GM19324 (cell line): ENCODE data around the gene MON1B.
A peak's percentile ranks its signal among the peaks of the same experiment; 100 is the strongest.
"Not testable (repeated sequence)": the region's sequence is repeated elsewhere in the genome, so short reads cannot be mapped to it uniquely, and the experiment has no call there.

ENCODE experiments used
- ATAC-seq: cut with Tn5 transposase; IDR thresholded peaks from one replicate; pipeline ENCODE4 v1.9.1; 2021; ENCODE audit warnings: mild to moderate bottlenecking, moderate library complexity; ENCODE audit not compliant: unreplicated experiment, low FRiP score

Gene MON1B

DNA sequence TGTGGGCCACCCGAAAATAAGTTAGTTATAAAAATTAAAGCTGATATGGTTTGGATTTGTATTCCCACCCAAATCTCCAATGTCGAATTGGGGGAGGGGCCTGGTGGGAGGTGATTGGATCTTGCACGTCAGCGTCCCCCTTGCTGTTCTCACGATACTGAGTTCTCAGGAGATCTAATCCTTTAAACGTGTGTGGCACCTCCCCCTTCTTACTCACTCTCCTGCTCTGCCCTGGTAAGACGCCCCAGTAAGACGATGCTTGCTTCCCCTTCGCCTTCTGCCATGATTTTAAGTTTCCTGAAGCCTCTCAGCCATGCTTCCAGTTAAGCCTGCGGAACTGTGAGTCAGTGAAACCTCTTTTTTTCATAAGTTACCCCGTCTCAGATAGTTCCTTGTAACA is 43.6 kb downstream of the MON1B start:
- no peak for ATAC-seq

DNA sequence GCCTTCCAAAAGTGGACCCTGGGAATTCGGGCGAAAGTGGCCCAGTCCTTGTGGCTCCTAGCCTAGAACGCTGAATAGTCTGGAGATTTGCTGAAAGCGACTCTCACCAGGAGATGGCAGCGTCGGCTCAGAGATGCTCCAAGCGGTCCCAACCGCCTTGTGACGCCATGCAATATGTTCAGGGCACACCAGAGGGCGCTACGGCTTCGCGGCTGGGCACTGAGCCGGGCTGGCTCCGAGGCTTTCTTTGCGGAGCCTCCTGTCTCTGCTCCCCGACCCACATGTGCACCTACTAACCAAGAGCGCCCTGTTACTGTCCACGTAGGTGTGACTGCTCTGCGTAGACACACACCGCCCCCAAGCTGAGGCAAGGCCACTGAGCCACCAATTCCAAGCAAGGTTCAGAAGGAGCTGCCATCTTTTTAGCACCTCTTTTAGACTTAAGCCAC is 45.1 kb downstream of the MON1B start:
- peak; percentile 98 for ATAC-seq

DNA sequence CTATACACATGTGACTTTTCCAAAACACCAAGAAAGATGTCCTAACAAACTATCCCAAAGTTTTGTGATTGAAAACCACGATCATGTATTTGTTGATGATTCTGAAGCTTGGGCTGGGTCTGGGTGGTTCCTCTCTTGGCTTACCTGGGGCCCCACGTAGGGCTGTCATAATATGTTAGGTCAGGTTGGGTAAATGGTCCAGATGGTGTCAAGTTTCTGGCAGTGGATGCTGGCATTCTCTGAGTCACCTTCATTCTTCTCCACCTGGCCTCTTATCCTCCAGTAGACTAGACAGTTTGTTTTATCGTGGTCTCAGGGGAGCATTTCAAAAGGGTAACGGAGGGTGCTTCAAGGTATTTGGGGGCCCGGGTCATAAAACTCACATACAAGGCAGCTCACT is 47.6 kb downstream of the MON1B start:
- ATAC-seq: no peak

DNA sequence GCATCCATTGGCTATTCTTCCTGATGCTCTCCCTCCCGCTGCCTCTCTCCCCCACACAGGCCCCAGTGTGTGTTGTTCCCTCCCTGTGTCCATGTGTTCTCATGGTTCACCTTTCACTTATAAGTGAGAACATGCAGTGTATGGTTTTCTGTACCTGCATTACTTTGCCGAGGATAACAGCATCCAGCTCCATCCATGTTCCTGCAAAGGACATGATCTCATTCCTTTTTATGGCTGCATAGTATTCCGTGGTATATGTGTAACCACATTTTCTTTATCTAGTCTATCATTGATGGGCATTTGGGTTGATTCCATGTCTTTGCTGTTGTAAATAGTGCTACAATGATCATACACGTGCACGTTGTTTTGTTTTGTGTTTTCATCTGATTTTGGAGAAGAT is 51.5 kb downstream of the MON1B start:
- ATAC-seq: not testable (repeated sequence)

DNA sequence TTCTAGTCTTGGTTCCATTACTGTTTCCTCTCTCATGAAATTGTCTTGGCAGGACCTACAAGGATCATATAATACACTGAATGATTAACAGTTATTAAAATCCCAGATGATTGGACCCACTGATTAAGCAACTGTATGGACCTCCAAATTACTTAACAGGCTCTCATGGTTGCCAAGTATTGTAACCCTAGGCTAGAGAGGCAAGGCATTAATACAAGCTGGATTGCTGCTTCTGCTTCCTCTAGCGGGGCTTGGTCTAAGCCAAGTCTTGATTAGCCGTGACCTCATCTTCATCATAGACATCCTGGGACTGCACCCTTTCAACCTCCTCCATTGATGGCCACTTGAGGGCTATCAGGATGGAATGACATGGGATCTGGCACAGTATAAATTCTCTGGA is 55.2 kb downstream of the MON1B start:
- ATAC-seq: no peak

DNA sequence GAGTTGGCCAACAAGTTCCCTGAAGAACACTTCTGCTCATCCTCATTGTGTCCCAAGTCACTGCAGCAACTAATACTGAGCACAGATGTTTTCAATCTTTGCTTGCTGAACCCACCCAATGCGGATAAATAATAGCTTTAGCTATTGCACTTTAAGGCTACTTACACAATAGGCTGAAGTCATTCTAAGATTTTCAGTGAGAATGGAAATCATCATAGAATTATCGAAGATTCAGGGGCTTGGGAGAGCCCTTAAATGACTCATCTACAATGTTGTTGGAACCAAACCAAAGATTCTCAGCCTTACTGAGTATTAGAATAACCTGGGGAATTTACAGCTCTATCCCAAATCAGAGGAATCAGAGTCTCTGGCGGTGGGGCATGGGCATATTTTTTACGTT is 59.4 kb downstream of the MON1B start:
- no peak for ATAC-seq
